ENCODE data around the gene PSME3IP1.
"Not testable (repeated sequence)": the region's sequence is repeated elsewhere in the genome, so short reads cannot be mapped to it uniquely, and the experiment has no call there.

PSME3IP1 gene

DNA sequence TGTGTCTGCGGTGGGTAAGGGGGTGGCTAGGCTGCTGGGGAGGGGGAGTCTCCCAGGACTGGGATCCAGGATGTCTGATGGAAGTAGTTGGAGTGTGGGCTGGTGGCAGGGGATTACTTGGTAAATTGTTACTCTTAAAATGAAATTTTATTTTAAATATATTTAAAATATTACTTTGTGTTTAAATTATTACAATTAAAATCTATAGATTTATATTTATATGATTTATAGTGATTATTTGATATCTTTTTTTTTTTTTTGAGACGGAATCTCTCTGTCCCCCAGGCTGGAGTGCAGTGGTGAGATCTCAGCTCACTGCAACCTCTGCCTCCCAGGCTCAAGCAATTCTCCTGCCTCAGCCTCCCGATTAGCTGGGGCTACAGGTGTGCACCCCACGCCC, 74.9 kb downstream of the PSME3IP1 start:
- Histone ChIP-seq H3K9me3 (ENCODE audit: control insufficient read depth, low read length) (no peaks in the 10 kb centered on the region), H2AFZ (no peak overlapping the region), H3K27ac (no peak overlapping the region), H3K4me2 (ENCODE audit: low read length) (no peak overlapping the region), H3K36me3 (ENCODE audit: control insufficient read depth, insufficient read depth, low read length) (no peaks in the 10 kb centered on the region), H3K4me1 (no peaks in the 10 kb centered on the region), H3K4me3 (ENCODE audit: low read depth, low read length) (no peak overlapping the region), H3K79me2 (no peaks in the 10 kb centered on the region), H3K9ac (no peak overlapping the region), H3K27me3 (ENCODE audit: control insufficient read depth, insufficient read depth, low read length) (no peaks in the 10 kb centered on the region)
- no peak for TF ChIP-seq CTCF (IDR thresholded peaks at IDR 0.05)

DNA sequence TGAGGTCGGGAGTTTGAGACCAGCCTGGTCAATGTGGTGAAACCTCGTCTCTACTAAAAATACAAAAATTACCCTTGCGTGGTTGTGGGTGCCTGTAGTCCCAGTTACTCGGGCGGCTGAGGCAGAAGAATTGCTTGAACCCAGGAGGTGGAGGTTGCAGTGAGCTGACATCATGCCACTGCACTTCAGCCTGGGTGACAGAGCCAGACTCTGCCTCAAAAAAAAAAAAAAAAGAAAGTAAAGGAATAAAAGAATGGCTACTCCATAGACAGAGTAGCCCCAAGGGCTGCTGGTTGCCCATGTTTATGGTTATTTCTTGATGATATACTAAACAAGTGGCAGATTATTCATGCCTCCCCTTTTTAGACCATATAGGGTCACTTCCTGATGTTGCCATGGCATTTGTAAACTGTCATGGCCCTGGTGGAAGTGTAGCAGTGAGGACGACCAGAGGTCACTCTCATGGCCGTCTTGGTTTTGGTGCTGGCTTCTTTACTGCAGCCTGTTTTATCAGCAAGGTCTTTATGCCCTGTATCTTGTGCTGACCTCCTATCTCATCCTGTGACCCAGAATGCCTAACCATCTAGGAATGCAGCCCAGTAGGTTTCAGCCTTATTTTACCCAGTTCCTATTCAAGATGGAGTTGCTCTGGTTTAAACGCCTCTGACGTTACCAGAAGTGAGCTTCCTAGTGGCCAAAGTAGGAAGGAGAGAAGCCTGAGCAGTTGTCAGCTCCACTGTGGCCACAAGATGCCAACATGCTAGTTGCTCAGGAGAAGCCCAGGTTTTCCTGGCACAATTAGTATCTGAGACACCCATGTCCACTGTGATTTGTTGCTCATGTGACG, 76.4 kb downstream of the PSME3IP1 start:
- H3K27me3 ChIP-seq (ENCODE audit: control insufficient read depth, insufficient read depth, low read length); H3K79me2 ChIP-seq; H3K4me1 ChIP-seq: not testable (repeated sequence)

DNA sequence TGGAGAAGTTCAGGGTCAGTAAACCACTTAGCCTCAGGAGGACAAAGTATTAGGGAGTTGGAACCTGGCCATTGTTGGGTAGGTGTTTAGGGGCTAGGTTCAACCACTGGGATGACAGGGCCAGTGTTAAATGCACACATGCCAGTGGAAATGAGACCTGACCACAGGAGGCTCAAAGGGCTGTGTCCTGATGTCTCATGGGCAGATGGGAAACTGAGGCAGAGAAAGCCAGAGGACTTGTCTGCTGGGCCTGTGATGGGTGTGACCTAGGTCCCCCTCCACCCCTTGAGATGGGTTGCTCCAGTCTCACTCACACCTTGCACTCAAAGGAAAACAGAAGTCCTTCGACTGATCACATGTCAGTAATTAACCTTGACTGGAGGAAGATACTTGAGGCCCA, 77.4 kb downstream of the PSME3IP1 start:
- Histone ChIP-seq H3K4me1 (no peaks in the 10 kb centered on the region), H3K79me2 (no peaks in the 10 kb centered on the region), H3K9ac (no peak overlapping the region), H3K9me3 (ENCODE audit: control insufficient read depth, low read length) (no peaks in the 10 kb centered on the region), H3K4me3 (ENCODE audit: low read depth, low read length) (no peak overlapping the region), H3K4me2 (ENCODE audit: low read length) (no peak overlapping the region), H3K27me3 (ENCODE audit: control insufficient read depth, insufficient read depth, low read length) (no peaks in the 10 kb centered on the region), H3K36me3 (ENCODE audit: control insufficient read depth, insufficient read depth, low read length) (no peaks in the 10 kb centered on the region), H2AFZ (no peak overlapping the region), H3K27ac (no peak overlapping the region)
- no peak for TF ChIP-seq CTCF (IDR thresholded peaks at IDR 0.05)

More for the DNA sequence above, 76.4 kb downstream of the PSME3IP1 start:
- not testable (repeated sequence) for H2AFZ ChIP-seq; H3K27ac ChIP-seq; H3K4me3 ChIP-seq (ENCODE audit: low read depth, low read length); H3K9me3 ChIP-seq (ENCODE audit: control insufficient read depth, low read length); H3K9ac ChIP-seq; H3K4me2 ChIP-seq (ENCODE audit: low read length); H3K36me3 ChIP-seq (ENCODE audit: control insufficient read depth, insufficient read depth, low read length)

GRCh38 chr16:57107321-57107922, 78.4 kb downstream of the PSME3IP1 start:
- Histone ChIP-seq H3K27ac (no peak overlapping the region), H3K27me3 (ENCODE audit: control insufficient read depth, insufficient read depth, low read length) (no peaks in the 10 kb centered on the region), H3K4me1 (no peaks in the 10 kb centered on the region), H3K79me2 (no peaks in the 10 kb centered on the region), H3K4me3 (ENCODE audit: low read depth, low read length) (no peak overlapping the region), H3K9me3 (ENCODE audit: control insufficient read depth, low read length) (no peaks in the 10 kb centered on the region), H3K4me2 (ENCODE audit: low read length) (no peak overlapping the region), H3K9ac (no peak overlapping the region), H2AFZ (no peak overlapping the region), H3K36me3 (ENCODE audit: control insufficient read depth, insufficient read depth, low read length) (no peaks in the 10 kb centered on the region)
- no peak for TF ChIP-seq CTCF (IDR thresholded peaks at IDR 0.05)

DNA sequence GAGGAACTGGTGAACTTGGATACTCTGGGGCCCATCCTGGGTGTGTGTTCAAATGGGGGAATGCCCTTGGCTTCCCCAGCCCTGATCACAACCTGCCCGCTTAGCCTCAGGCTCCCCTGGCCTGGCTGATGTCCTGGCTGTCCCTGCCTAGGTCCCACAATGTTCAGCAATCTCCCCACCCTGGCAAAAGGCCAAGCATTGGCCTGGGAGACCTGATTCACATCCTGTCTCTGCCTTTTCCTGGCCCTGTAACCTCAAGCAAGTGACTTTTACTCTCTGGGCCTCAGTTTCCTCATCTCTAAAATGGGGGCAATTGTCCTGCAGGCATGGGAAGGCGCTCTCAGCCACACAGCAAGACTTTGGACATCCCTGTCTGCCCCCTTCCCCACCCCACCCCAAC, 79.1 kb downstream of the PSME3IP1 start:
- Histone ChIP-seq H3K79me2 (no peaks in the 10 kb centered on the region), H3K4me1 (no peaks in the 10 kb centered on the region), H3K4me3 (ENCODE audit: low read depth, low read length) (no peak overlapping the region), H3K27me3 (ENCODE audit: control insufficient read depth, insufficient read depth, low read length) (no peaks in the 10 kb centered on the region), H3K9me3 (ENCODE audit: control insufficient read depth, low read length) (no peaks in the 10 kb centered on the region), H2AFZ (no peak overlapping the region), H3K4me2 (ENCODE audit: low read length) (no peak overlapping the region), H3K9ac (no peak overlapping the region), H3K36me3 (ENCODE audit: control insufficient read depth, insufficient read depth, low read length) (no peaks in the 10 kb centered on the region), H3K27ac (no peak overlapping the region)
- no peak for TF ChIP-seq CTCF (IDR thresholded peaks at IDR 0.05)

All from parathyroid adenoma (tissue), 2 donors.